Thyroid gland (tissue), 4 donors: Measurements from ENCODE around the gene BOC.

Experiments used
- POLR2A ChIP-seq, 2 donors: fragments of 450-650 bp; IDR thresholded peaks; one replicate each; pipeline ENCODE4 v1.6.1; 2017; ENCODE audit warnings: antibody characterized with exemption in 2 of 2, mild to moderate bottlenecking in 2 of 2, moderate library complexity in 1 of 2
- TF ChIP-seq, protein P1 (sequence below), 6 experiments: fragments of 200-600 bp in 3 of 6; fragments of 450-650 bp in 3 of 6; sonication (generic) in 3 of 6; IDR thresholded peaks; one replicate each; pipeline ENCODE4 v1.5.1; 2016 to 2019; ENCODE audit warnings: antibody characterized with exemption in 6 of 6, mild to moderate bottlenecking in 2 of 6, inconsistent platforms in 1 of 6, moderate library complexity in 1 of 6

- TF ChIP-seq, protein P1, sequence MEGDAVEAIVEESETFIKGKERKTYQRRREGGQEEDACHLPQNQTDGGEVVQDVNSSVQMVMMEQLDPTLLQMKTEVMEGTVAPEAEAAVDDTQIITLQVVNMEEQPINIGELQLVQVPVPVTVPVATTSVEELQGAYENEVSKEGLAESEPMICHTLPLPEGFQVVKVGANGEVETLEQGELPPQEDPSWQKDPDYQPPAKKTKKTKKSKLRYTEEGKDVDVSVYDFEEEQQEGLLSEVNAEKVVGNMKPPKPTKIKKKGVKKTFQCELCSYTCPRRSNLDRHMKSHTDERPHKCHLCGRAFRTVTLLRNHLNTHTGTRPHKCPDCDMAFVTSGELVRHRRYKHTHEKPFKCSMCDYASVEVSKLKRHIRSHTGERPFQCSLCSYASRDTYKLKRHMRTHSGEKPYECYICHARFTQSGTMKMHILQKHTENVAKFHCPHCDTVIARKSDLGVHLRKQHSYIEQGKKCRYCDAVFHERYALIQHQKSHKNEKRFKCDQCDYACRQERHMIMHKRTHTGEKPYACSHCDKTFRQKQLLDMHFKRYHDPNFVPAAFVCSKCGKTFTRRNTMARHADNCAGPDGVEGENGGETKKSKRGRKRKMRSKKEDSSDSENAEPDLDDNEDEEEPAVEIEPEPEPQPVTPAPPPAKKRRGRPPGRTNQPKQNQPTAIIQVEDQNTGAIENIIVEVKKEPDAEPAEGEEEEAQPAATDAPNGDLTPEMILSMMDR (IDR thresholded peaks at IDR 0.05) = no peak
- TF ChIP-seq POLR2A (IDR thresholded peaks at IDR 0.05) = no peak
These were observed 67.2 kb downstream of the BOC start for GRCh38 chr3:113278599-113278955.
